PFSK-1 (cell line): Measurements from ENCODE around the gene MYNN.

ENCODE experiments used
- FOXP2 ChIP-seq: optimal IDR thresholded peaks from 2 replicates; pipeline ENCODE3; 2011; ENCODE audit warnings: borderline replicate concordance, control low read depth, inconsistent platforms; ENCODE audit not compliant: insufficient read depth; ENCODE audit errors: extremely low read length, extremely low read depth
- POLR2AphosphoS5 ChIP-seq: IDR thresholded peaks from 2 replicates; pipeline ENCODE4 v1.6.1; 2012; ENCODE audit warnings: low read depth, mild to moderate bottlenecking, control low read depth, low read length, moderate library complexity
- REST ChIP-seq, 2 experiments: IDR thresholded peaks; 2 replicates each; pipeline versions ENCODE4 v1.6.1 to v1.8.0; 2011 to 2012; ENCODE audit warnings: low read depth in 2 of 2, low read length in 2 of 2, control low read depth in 1 of 2, inconsistent platforms in 1 of 2, mild to moderate bottlenecking in 1 of 2, moderate library complexity in 1 of 2; ENCODE audit not compliant: insufficient read depth in 1 of 2
- SIN3A ChIP-seq: IDR thresholded peaks from 2 replicates; pipeline ENCODE4 v1.6.1; 2012; ENCODE audit warnings: mild to moderate bottlenecking, low read length, moderate library complexity, borderline replicate concordance; ENCODE audit not compliant: insufficient read depth
- TAF1 ChIP-seq: IDR thresholded peaks from 2 replicates; pipeline ENCODE4 v1.6.1; 2012; ENCODE audit warnings: low read length, control low read depth, borderline replicate concordance; ENCODE audit not compliant: insufficient read depth

The MYNN gene

DNA sequence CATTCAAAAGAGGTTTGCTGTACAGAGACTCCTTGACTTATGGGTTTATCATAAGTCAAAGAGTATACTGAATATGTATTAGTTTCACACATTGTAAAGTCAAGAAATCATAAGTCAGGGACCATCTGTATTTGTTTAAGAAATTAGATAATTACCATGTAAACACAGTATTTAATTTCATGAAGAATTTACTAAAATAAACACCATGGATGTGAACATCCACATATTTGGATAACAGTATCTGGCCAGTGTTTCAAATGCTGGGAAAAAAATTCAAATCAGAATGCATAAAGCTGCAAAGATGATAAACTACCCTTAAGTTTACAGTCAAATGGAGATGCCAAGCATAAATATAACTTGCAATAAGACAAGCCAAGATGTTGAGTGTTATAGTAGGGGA lies 17.0 kb downstream of the MYNN start:
- TF ChIP-seq SIN3A (no peak), POLR2AphosphoS5 (no peak), REST (IDR thresholded peaks at IDR 0.05; ENCODE audit: insufficient read depth in 1 of 2, low read depth in 2 of 2, low read length in 2 of 2) (no peak), FOXP2 (no peak), TAF1 (no peak)

GRCh38 chr3:169790687-169791429 lies 17.7 kb downstream of the MYNN start:
- TF ChIP-seq FOXP2 = no peak
- TF ChIP-seq REST (IDR thresholded peaks at IDR 0.05; ENCODE audit: insufficient read depth in 1 of 2, low read depth in 2 of 2, low read length in 2 of 2) = no peak
- no peak for TF ChIP-seq TAF1
- TF ChIP-seq SIN3A = no peak
- no peak for TF ChIP-seq POLR2AphosphoS5

DNA sequence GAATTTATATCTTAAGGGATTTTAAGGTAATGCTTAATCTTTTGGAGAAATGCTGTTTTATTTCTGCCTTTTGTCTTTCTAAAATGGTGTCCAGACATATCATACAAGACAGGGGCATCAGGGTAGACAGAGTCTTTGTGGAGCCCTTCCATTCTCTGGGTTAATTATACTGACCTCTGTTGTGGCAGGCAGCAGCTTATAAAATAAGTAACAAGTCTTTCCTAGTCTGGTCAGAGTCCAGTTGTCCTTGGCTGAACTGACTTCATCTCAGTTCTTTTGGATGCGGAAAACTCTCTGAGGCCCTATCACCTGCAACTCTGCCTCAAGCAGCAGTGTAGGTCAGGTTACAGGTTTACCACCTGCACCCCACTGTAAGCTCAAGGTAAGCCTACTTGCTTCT lies 19.2 kb downstream of the MYNN start:
- TF ChIP-seq FOXP2 (no peak), REST (IDR thresholded peaks at IDR 0.05; ENCODE audit: insufficient read depth in 1 of 2, low read depth in 2 of 2, low read length in 2 of 2) (no peak), SIN3A (no peak), POLR2AphosphoS5 (no peak), TAF1 (no peak)

DNA sequence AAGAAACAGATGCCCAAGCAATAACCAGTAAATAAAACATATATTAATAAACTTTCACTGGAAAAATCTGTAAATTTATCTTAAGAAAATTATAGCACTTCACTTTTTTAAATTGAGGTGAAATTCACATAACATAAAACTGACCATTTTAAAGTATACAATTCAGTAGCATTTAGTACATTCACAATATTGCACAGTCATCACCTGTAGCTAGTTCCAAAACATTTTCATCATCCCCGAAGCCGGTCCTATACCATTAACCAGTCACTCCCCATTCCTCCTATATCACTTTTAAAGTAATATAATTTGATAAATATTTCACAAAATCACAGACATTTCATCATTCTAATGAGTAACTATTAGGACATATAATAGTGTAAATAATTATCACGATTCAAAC lies 31.5 kb downstream of the MYNN start:
- no peak for TF ChIP-seq POLR2AphosphoS5
- no peak for TF ChIP-seq REST (IDR thresholded peaks at IDR 0.05; ENCODE audit: insufficient read depth in 1 of 2, low read depth in 2 of 2, low read length in 2 of 2)
- TF ChIP-seq FOXP2 = no peak
- TF ChIP-seq TAF1 = no peak
- no peak for TF ChIP-seq SIN3A

- TF ChIP-seq TAF1 (no peak), REST (IDR thresholded peaks at IDR 0.05; ENCODE audit: insufficient read depth in 1 of 2, low read depth in 2 of 2, low read length in 2 of 2) (no peak), SIN3A (no peak), POLR2AphosphoS5 (no peak), FOXP2 (no peak)
These were observed 36.1 kb downstream of the MYNN start for GRCh38 chr3:169809230-169809795.
